ENCODE measurements around the gene NNAT.

NNAT gene

DNA sequence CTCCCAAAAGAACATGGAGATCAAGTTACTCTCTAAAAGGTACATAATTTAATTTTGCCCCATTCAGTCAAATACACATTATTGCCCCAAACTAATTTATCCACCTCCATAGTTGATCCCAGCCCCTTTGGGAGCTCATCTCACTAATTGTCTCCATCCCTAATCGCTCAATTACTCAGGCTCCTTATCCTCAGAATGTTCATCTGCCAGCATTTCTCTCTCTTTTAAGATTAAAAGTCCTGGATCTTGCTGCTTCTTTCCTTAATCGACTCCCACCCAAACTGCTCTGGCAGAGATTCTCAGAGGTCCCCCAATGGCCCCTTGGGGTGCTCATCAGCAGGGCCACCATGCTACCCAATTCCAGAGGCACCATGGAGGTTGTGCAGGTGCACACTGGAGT, 18.4 kb upstream of the NNAT start:
- no peak for DNase-seq (ENCODE audit: low read depth)

DNA sequence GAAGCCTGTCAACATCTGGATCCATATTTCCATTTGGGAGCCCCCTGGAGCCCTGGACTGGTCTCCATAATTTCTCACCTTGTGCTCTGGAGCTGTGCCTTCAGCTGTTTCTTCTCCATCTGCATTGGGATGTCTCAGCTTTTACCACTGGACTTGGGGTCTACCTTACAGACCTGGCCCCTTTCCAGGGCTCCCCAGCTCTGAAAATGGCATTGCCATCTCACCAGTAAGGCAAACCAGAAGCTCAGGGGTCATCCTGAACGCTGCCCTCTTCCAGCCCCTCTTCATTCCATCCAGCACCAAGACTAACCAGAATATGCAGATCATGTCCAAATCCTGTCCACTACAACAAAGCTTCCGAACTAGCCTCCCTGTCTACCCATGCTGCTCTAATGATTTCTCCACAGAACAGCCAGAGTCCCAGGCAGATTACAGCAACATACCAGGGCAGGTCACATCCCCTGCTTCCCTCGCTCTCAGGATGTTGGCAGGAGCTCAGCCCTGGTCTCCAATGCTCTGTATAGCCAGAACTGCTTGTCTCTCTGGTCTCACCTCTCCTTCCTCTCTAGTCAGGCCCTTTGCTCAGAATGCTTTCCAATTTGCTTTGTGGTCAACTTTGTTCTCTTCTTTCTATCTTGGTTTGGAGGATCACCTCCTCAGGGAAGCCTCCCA, 17.7 kb upstream of the NNAT start:
- no peak for DNase-seq (ENCODE audit: low read depth)

DNA sequence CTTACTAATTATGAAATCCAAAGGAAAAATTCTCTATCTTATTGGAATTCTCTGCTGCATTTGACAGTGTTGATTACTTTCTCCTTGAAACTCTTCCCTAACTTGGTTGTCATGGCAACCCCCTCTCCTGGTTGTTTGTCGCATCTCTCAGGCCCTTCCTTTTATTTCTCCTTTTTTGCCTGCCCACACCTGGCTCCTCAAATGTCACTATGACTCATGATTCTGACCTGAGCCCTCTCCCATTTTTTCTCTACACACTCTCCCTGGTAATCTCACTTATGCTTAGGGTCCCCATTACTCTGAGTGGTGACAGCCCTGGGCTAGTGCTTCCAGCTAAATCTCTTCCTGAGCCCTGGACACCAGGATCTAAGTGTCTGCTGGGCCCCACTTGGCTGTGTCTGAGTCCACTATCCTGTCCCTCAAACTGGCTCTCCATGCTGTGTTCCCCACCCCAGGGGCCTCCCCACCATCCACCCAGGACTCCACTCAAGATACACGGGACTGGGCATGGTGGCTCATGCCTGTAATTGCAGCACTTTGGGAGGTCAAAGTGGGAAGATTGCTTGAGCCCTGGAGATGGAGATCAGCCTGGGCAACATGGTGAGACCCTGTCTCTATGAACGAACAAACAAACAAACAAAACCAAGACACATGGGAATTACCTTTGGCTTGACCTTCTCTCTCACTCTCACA, 16.5 kb upstream of the NNAT start:
- DNase-seq (ENCODE audit: low read depth) = no peak

DNA sequence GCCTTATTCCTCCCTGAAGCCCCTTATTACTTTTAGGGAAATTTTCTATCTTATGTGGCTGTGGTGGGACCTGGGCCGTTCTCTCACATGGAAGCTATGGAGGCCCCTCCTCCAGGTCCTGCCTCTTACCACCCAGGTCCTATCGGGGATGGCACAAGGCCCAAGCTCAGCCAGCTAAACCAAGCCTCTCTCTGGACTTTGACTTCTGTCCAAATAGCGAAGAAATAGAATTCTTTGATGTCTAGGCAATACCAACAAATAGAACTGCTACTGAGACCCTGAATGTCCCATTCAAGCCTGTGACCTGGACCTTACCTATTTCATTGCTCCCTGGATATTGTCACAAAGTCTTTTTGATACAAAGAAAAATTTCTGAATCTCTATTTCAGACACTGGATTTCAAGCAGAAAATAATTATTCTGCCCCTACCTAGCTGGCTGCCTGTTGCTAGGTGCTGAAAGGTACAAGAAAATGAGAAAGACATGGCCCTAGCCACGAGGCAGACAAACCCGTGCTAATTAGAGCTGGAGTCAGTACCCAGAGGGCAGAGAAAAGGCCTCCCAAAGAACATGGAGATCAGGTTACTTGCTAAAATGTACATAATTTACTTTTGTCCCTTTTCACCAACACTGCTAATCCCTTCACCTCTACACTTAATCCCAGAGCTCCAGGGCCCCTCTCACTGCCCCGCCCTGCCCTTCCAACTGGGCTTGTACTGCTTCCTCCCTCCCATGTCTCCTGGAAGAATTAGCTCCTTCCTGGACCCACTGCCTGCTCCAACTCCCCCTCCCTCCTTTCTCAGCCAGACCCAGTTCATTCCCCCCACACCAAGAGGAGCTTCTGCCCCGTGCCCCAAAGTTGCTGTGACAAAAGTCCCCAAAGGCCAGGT, 15.5 kb upstream of the NNAT start:
- no peak for DNase-seq (ENCODE audit: low read depth)

DNA sequence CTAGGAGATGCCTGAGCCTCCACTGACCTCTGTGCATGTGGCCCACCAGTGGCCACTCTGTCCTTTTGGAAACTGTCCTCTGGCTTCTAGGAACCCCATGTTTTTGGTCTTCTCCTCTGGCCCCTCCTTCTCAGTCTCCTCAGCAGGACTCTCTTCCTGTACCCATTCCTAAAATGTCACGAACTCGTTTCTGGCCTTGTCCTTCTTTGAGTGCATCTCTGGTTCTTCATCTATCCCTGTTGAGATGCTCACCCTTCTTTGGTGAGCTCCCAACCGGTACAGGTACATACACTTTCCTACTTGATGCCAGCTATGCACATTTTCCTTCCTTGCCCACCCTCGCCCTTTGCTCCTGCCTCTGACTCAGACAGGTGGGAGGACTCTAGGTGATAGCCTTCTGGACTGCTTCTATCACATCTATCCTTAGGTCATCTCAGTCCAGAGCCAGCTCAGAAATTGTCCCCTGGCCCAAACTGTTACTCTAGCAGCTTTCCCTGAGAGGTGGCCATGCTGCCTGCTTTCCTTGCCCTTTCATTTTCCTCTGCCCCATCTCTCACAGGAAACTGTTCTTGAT, 14.8 kb upstream of the NNAT start:
- no peak for DNase-seq (ENCODE audit: low read depth)

DNA sequence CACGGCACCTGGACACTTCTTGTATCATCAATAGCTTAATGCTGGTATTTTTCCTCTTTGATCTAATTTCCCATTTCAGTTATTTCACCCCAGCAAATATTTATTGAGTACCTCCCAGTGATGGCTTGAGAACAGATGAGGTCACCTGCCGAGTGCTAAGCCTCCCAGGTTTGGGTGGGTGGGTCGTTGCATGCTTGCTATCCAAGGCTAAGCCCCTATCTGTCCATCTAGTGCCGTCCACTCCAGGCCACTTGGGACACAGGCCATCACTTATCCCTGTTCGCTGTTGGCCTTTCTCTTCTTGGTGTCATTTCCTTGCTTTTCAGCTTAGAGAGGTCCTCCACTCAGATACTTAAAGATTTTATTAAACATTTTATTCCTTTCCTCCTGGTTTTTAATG, 10.8 kb upstream of the NNAT start:
- no peak for DNase-seq (ENCODE audit: low read depth)

DNA sequence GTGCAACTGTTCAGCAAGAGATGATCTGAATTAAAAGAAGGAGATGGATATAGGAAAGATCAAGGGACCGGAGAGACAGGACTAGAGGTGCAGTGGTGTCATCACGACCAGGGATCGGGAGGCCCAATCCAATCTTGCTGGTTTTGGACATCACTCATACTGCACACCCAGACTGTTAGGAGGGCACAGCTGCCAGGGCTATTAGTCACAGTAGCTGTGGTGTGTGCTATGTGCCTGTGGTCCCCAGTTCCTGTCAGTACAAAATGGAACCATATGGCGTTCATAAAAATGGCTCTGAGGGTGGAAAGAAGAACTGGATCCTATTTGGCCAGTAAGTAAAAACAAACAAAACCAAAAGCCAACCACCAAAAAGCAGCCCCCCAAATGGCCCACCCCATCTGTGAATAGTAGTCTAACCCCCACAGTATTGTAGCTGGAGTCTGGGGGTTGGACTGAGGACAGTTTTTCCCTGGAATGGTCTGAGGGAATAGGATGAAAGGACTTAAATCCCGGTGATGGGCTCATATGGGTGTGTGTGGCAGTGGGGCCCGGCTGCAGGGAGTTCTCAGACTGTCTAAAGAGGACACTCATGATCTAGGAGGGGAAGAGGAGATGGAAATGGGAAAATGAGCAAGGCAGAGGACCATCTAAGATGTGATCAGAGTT, 9.3 kb upstream of the NNAT start:
- DNase-seq (ENCODE audit: low read depth) = no peak

DNA sequence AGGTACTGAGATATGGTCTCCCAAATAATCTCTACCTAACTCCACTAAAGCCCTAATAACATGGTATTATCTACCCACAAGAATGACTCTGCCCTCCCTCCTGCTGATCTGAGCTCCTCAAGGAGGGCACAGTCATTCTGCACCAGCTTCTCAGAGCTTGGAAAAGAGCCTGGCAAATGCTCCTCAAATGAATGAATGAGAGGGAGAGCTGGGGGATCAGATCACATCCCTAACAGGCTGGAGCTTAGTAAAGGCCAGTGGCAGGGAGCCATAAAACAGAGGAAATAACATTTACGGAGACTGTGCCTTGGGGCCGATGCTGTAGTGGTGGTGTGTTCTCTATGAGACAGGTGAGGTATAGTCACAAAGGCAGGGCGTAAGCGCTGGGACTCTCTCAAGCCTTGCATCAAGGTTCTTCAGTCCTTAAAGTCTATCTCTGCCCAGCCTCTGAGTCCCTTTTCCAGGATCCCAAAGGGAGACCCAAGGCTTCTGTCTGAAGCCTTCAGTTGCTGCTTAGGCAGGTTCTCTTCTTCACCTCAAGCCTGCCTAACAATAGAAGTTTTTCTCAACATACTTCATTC, 7.2 kb upstream of the NNAT start:
- DNase-seq (ENCODE audit: low read depth) = no peak

DNA sequence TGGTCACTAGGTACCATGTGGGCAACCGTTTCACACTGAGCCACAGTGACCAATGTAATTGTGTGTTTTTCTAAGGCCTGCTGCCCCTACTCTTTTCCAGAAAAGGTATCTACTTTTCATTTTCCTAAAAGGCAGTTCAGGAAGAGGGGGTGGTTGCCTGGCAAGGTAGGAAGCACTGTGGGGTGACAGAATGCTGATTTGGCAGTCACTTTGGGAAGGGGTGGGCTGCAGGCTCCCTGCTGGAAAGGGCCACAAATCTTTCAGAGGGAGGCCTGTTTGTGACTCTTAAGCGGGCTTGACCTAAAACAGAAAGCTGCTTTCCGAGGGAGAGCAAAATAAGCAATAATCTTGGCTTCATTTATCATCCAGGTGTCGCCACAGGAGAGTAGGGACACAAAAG, 5.2 kb upstream of the NNAT start:
- DNase-seq (ENCODE audit: low read depth) = no peak

DNA sequence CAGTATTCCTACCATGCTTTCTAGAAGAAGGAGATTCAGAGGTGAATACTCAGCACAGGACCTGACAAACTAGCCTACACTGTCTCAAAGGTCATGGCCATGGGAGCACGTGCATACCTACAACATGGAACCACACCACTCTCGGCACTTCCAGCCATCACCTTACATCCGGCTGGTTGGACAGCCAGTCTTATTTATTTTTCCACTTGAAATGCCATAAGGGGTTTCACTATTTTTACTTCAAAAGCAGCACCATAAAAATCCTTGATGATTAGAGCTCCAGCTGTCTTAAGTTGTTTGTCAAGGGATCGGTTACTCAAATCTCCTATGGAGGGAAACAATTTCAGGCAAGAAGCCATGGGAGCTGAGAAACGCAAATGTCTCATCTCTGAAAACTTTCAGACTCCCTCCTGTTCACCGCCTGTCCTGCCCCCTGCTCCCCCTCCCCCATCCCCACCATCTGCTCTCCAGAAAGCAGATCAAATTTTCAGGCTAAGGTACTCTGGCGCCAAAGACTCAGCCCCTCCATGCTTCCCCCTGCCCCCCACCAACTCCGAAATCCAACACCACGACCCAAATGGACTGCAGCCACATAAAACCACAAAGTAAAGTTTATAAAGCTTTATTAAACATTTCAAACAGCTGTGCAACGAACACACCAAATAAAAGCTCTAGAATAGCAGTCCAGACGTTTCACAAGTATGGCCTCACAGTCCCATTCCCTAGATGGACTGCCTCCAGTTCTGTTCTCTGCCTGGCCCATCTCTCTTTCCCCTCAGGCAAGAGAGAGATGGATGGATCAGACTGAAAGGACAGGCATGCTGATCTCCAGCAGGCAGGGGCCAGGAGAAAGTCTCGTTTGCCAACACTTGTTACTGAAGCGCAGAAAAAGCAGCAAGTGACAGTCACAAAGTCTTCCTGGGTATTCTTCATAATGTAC, 4.0 kb upstream of the NNAT start:
- DNase-seq (ENCODE audit: low read depth) = no peak

DNA sequence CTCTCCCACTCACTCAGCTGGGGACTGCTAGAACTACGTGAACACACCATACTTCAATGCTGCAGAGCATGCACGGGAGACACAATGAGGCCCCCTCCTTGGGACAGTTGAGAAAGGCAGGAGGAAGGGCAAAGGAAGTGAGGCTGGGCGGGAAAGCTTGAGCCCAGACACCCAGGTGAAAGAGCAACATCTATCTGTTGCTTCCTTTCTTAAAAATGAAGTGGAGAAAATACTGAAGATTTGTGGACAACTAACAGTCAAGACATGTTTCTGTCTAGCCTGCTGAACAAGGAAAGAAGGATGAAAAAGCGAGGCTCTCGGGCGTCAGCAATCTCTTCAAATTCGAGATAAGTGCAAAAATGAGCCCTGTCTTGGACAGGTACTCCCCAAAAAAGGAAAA, 3.0 kb upstream of the NNAT start:
- DNase-seq (ENCODE audit: low read depth) = no peak

DNA sequence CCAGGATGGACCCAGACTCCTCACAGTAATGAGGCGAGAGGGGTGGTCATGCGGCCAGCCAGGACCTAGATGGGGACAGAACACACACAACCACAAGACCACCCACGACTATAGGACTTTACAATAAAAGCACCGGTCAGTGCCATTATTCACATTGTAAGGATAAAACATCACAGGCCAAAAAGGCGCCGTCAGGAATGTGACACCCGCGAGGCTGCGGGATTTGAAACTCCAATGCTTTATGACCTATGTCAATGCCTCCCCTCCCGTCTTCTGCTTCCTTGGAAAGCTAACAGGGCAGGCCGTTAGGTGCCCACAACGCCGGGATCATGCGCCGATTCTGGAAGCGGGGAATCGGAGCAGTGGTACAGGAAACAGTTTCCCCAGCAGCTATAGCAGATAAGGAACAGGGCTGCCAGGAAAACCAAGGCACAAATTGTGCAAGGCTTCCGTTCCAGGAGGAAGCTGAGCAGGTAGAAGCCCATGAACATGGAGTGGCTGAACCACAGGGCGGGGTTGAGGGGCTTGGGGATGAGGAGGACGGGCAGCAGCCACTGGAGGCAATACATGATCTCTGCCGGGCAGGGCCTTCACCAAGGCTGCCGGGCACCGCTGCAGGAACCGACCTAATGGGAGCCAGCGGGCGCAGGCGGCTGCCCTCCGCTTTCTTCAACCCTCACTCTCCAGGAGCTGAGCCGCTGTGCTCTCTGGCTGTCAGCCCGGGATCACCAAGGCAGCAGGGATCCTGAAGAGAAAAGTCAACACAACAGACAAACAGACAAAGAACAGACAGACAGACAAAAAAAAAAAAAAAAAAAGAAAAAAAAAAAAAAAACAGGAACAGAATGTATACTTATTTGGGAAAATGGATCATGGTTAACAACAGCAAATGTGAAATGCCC, 2.2 kb upstream of the NNAT start:
- DNase-seq (ENCODE audit: low read depth) = no peak

DNA sequence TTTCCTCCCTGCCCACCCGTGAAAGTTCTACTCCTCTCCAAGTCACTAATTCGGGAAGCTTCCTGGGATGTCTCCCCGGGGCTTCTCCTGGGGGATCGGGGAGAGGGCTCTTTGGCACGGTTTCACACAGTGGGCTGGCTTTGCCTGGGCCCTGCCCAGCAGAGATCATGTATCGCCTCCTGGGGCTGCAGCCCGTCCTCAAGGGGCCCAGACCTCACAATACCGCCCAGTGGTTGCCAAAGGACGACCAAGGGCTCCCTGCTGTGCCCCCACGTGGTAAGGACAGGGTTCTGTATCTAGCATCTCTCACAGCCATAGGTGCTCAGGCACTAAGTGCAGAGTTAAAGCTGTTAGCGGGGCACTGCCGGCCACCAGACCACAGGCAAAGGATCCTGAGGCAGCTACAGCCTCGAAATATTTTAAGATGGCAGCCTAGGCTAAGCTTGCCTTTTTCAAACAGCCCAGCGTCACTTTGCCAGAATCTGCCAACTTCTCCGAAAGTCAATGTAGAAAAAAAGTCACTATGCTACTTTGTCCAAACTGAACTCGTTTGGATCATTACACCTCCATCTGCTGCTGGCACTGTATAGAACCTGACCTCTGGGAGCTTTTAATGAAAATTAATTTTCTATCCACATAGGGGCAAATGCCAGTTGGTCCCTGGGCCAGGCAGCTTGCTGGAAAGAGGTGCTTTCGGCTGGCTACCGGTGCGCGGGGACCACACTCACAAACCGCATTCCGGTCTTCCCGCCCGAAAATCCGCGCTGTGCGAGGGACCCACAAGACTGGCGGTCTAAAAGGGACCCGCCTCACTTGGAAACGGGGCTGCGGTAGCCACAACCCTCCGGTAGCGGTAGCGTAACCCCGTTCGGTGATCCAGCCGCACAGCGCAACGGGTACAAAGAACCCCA, 1.3 kb upstream of the NNAT start:
- DNase-seq (ENCODE audit: low read depth) = no peak

DNA sequence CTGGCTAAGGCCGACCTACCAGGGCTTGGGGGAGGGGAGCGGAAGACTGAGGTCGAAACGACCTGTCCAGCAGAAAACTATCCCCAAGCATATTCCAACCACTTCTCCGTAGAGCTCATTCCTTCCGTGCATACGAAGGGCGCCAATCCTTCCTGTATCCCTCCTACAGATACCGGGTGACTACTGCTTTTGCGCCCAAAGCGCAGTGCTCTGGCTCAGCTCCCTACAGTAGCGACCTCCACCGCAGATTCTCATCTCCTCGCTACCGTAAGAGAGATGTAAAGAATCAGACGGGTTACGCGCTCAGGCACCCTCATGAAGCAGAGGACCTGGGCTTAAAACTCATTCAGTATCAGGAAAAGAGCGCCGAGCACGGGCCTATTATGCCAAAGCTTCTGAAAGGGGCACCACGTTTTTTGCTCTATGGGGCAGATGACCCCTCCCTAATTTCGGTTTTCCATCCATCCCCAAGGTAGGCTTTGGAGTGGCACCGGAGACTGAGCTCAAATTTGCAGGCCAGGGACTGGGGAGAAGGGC, 563 bp upstream of the NNAT start:
- DNase-seq (ENCODE audit: low read depth) = no peak

DNA sequence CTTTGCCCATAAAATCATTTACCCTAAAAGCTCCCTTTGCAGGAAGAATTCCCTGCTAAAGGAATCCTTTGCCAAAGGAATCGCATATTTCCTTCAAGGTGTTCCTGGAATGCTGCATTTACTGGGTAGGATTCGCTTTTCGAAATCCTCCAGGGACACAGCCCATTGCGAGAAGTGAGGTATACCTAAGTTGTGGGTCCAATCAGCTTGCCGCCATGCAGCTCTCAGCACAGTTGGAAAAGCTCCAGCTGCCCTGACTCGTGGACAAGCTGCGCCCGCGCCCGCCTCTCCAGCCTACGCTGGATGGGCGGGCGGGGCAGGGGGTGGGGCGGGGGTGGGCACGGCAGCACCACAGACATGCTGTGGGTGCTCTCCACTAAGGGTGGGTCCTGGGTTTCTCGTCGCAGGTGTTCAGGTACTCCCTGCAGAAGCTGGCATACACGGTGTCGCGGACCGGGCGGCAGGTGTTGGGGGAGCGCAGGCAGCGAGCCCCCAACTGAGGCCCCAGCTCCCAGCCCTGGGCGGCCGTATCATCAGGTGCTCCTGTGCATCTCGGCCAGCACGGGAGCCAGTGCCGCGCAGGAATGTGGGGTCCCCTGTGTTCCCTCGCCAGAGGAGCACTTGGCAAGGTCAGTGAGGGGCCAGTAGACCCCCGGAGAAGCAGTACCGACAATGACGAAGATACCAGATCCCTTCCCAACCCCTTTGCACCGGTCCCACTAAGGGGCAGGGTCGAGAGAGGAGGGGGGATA, 1.4 kb downstream of the NNAT start:
- no peak for DNase-seq (ENCODE audit: low read depth)

DNA sequence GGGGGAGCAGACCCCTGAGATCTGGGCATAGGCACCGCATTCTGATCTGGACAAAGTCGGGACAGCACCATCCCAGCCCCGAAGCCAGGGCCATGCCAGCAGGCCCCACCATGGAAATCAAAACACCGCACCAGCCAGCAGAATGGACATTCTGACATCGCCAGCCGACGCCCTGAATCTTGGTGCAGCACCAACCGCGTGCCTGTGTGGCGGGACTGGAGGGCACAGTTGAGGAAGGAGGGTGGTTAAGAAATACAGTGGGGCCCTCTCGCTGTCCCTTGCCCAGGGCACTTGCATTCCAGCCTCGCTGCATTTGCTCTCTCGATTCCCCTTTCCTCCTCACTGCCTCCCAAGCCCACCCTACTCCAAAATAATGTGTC, 2.0 kb downstream of the NNAT start:
- DNase-seq (ENCODE audit: low read depth) = no peak

DNA sequence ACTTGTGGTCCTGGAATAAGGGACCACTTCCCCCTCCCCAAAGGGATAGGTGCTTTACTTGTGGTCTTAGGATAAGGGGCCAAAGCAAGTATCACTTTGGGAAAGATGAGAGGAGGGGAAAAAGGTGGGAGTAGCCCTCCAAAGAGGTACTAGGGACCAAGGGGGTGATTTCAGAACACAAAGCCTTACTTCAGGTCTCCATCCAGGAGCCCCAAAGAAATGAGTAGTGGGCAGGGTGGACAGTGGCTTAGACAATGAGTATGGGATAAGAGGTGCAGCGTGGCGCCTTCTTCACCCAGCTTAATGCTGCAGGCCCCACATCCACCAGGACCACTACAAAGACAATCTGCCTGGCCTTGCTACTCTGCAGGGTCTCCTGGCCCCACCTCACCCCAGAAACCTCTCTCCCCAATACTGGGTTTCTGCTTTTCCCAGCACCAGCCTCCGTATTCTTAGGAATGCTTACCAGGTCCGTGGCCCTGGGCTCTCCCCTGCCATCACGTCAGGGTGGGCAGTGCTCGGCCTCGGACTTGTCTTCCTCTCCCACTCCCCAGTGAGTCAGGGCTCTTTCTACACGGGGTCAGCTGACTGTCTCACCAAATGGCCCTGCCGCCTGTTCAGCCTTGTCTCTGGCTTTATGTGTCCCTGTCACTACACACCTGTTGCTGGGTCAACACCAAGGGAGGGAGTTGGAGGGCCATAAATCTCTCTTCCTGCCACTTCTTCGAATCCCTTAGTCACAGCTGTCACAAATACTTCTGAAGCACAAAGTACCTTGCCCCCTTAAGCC, 3.1 kb downstream of the NNAT start:
- DNase-seq (ENCODE audit: low read depth) = no peak

Data from activated T-helper 1 cell treated with Interleukin-2 at 50 U/mL for 16 hours (primary cell).